GM11168 (cell line): ENCODE data around the gene RAC3.

Experiments used
- in situ Hi-C: fragments of 300-500 bp; cut with MboI; formaldehyde crosslinking; loops from one replicate; pipeline ENCODE4 v1.12.0; 2022; ENCODE audit warnings: low sequenced_read_pairs; ENCODE audit not compliant: unreplicated experiment

The RAC3 gene

DNA sequence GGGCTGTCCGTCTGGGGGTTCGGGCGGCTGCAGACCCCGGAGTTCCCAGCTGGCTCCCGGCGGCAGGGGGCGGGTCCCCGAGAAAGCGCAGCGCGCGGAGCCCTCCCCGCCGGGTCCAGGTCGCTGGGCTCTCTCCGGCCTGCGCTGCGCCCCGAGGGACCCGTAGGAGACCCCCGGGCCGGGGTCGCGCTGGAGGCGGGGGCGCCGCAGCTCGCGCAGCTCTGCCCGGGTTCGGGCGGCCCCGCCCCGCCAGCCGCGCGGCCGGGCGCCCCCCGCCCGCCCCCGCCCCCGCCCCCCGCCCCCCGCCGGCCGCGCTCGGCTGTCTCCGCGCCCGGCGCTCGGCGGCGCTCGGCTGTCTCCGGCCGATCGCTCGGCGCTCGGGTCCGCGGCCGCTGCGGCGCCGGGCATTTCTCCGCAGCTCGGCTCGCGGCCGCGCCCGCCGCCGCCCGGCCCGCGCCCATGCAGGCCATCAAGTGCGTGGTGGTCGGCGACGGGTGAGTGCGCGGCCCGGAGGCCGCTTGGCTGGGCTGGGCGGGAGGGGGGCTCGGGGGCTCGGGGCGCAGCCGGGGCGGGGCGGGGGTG, at the start of gene RAC3:
Gene RAC3 (plus strand): TSS at position 376 of the 582 bp plus-strand sequence. CDS start 84 bp downstream, at position 460.
- in situ Hi-C loops, result no loop called here

DNA sequence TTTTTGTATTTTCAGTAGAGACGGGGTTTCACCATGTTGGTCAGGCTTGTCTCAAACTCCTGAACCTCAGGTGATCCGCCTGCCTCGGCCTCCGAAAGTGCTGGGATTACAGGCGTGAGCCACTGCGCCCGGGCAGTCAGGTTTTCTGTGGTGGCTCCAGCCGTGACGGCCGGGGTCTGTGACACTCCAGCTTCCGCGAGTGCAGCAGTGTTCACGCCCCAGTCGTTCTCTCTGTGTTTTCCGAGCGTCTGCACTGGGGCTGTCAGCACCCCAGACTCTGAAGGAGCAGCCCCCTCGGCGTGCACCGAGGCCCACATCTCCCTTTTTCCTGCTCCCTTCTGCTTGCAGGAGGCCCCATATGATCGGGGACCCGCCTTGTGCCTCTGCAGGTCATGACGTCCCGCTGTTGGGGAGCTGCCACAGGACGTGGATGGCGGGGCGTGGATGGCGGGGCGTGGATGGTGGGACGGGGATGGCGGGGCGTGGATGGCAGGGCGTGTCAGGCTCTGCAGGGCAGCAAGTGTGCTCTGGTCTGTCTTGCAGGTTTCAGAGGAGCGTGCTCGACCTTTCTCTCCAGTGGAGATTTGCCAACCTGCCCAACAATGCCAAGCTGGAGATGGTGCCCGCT, 48.4 kb upstream of the RAC3 start:
- in situ Hi-C loops, result no loop called here

DNA sequence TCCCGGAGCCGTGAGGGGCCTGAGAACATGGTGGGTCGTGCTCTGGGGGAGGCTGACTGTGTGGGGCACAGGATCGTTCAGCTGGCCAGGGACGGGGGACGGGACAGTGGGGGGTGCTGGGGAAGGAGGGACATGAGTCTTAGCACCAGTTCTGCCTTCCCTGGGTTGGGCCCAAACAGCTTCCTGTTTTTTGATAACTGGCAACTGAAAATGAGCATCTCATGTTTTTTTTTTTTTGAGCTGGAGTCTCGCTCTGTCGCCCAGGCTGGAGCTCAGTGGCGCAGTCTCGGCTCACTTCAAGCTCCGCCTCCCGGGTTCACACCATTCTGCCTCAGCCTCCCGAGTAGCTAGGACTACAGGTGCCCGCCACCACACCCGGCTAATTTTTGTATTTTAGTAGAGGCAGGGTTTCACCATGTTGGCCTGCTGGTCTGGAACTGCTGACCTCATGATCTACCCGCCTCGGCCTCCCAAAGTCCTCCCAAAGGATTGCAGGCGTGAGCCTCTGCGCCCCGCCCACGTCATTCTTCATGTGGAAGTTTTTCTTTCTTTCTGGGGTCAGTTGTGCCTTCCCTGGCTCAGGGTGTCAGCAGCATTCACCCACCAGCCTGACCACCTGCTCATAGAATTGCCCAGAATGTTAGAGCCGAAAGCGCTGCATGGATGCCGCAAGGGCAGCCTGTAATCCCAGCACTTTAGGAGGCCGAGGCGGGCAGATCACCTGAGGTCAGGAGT, 47.7 kb upstream of the RAC3 start:
- in situ Hi-C loops, result no loop called here

DNA sequence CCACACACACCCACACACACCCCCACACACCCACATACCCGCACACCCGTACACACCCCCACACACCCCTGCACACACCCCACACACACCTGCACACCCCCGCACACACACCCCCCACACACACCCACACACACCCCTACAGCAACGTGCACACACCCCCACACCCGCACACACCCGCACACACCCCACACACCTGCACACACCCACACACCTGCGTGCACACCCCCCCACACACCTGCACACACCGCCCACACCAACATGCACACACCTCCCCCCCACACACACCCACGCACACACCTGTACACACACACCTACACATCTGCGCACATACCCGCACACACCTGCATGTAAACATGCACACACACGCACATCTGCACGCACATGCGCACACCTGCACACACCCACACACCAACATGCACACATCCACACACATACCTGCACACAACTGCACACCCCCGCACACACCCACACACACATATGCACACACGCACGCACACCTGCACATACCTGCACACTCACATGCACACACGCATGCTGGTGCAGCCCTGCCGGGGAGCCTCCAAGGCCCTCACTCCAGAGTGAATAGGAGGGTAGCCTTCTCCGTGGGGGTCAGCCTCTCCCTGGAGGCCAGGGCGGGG, 46.6 kb upstream of the RAC3 start:
- in situ Hi-C loops, result no loop called here

DNA sequence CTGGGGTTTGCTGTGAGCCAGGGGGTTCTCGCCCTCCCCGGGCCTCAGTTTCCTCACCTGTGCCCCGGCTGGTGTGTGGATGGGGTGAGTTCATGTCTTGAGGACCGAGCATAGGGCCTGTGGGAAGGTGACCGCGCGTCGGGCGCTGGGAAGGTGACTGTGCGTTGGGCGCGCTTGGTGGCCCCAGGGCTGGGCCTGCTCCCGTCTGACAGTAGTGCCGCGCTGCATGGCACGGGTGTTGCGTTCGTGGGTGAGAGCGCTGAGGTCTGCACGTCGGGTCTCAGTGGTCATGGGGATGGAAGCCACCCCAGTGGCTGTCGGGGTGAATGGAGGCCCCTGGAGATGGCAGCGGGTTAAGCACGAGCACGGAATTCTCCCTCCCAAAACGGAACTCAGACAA, 44.9 kb upstream of the RAC3 start:
- in situ Hi-C loops, result no loop called here

DNA sequence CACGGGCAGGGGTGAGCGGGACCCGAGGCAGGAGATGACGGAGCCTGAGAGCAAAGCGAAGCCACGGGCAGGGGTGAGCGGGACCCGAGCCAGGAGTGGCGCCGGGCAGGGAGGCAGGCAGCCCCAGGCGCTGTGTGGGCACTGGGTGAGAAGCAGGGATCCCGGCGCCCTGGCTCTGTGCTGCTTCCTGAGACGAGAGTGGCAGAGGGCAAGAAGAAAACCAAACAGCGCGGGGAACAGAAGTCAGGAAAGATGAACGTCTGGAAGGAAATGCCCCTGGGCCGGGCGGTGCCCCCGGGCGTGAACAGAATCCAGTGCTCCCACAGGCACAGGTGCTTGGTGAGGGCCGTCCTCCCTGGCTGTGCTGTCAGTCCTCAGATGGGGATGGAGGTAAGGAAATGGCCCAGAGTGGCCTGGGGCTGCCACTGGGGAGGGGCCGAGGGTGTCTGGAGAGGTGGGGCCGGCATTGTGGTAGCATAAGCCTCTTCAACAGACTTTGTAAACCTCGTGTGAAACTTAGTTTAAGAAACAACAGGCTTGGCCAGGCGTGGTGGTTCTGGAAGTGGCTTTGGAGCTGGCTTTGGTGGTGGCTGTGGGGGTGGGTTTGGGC, 44.2 kb upstream of the RAC3 start:
- in situ Hi-C loops, result no loop called here

DNA sequence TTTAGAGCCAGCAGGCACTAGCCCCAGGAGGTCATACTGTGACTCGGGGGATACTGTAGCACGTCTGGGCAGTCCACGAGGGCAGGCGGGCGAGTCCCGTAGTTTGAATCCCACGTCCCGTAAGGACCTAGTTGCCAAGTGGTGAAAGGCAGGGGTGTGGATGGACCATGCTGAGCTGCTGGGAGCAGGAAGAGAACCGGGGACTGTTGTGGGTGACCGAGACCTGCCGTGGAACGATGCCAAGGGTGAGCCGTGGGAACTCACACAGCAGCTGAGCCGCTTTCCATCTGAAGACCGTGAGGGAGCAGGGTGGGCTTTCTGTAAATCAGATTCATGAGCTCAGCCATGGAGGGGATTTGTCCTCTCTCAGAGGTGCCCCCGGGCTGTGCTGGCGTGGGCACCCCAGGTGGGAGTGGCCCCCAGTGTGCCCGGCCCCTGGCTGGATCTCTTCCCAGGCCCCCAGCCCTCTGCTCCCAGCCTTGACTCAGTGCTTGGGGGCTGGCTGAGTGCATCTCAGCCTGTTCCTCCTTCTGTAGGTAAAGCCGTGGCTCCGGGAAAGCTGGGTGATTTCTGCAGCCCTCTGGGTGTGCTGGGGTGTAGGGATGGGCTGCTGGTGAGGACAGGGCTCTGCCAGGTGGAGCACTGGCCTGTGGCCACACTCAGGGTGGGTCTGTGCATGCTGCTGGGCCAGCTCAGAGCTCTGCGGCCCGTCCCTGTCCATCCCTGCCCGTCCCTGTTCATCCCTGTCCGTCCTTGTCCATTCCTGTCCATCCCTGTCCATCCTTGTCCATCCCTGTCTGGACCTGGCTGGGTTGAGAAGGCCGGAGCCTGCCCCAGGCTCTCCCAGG, 40.4 kb upstream of the RAC3 start:
- in situ Hi-C loops, result no loop called here

GRCh38 chr17:81991684-81992305, 39.7 kb upstream of the RAC3 start:
- in situ Hi-C loops, result no loop called here

- in situ Hi-C loops, result no loop called here
Observed at GRCh38 chr17:81992306-81993102, 39.0 kb upstream of the RAC3 start.

DNA sequence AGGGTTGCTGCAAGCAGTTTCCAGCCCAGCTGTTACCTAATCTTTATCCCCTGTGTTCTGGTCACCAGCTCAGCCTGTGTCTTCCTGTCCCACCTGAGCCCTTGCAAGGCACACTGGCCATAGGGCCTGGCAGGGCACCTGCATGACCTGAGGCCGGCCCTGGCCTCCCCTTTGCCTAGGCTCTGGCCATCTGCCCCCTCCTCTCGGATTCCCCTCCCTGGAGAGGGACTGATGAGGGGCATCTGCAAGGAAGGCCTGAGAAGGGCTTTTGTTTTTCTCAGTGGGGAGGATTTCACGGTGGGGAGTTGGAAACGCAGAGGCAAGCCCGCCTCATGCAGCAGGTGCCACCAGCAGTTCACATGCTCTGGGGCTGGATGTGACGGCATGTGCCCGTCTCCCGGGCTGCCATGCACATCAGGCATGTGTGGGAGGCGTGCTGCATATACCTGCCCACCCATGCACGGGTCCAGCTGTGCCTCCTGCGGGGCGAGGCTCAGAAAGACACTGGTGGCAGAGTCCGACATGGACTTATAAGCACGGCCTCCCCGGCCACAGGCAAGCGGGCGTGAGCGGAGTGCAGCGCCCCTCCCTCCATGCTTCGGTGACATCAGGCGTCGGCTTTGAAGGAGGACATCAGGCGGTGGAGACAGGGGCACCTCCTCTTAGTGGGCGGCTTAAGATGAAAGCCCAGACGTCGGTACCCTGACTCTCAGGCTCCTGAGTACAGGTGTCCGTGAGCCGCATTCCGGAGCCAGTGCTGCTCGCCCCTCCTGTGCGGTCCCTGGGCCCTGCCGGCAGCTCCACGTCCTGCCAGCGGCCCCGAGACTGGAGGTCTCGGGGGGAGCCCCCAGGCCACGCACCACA, 37.5 kb upstream of the RAC3 start:
- in situ Hi-C loops, result no loop called here

- in situ Hi-C loops, result no loop called here
Observed at GRCh38 chr17:81994593-81995462, 36.6 kb upstream of the RAC3 start.

- in situ Hi-C loops, result no loop called here
Observed at GRCh38 chr17:81995463-81996231, 35.8 kb upstream of the RAC3 start.

DNA sequence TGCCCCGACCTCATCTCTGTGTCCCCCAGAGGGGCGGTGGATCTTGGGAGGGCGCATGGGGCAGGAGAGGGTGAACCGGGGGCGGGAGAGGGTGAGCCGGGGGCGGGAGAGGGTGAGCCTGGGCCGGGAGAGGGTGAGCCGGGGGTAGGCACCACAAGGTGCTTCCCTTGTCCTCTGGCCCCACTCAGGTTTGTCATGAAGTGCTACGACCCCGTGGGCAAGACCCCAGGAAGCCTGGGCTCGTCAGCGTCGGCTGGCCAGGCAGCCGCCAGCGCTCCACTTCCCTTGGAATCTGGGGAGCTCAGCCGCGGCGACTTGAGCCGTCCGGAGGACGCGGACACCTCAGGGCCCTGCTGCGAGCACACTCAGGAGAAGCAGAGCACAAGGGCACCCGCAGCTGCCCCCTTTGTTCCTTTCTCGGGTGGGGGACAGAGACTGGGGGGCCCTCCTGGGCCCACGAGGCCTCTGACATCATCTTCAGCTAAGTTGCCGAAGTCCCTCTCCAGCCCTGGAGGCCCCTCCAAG, 35.2 kb upstream of the RAC3 start:
- in situ Hi-C loops, result no loop called here

DNA sequence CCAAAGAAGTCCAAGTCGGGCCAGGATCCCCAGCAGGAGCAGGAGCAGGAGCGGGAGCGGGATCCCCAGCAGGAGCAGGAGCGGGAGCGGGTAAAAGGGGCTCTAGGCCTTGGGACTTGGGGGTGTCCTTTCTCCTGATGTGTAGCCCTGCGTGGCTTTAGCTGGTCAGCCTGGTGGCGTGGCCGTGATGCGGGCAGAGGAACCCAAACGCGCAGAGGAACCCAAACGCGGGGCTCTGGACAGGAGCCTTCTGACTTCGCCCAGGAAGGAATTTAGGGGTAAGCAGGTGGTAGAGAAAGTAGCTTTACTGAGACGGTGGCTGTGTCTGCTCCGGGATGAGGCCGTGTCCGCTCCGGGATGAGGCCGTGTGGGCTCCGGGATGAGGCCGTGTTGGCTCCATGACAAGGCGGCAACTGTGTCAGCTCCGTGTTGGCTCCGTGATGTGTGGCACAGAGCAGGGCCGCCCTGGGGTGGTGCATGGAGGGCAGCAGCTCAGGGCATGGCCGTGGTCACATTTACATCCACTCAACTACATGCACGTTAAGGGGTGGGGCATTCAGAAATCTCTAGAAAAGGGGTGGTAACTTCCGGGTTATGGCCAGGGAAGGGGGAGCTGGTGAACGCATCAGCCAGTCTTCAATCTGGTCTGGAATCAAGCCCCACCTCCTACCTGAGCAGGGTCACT, 34.6 kb upstream of the RAC3 start:
- in situ Hi-C loops, result no loop called here

GRCh38 chr17:81998212-81998611, 33.3 kb upstream of the RAC3 start:
- in situ Hi-C loops, result no loop called here
